ENCODE results near the gene MATN3.

Gene MATN3

DNA sequence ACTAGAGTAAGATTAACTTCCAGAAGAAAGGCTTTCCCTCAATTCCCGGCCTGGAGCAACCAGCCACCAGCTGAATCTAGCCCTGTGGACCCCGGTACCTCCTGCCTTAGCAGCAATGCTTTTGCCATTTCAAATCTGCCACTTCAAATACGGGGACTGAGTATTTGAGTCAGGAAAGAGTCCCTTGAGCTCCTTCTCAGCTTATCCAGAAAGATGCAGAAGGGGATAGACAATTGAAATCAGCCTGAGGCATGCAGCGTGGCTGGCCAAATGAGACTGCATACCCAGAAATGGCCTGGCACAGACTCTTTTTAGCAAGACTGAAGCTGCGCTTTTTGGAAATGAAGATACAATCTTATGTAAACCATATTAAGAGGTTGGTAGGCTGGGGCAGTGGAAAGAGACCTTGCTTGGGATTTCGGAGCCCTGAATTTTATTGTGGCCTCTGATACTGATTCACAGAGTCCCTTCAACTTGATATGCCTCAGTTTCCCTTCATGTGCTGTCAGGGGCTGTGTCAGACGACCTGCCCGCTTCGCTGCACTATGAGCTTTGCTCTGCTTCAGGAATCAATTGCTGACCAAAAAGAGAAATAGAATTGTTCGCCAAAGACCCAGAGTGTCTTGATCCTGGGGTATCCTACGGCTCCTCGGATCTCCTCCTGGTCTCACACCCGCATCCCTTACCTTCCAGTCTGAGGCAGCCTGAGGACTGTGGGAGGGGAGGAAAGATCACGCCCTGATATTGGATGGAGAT is 1.0 kb downstream of the MATN3 start:
- no peak for TF ChIP-seq ESRRG (CRISPR knock-in tag; IDR thresholded peaks at IDR 0.05)
- TF ChIP-seq ZFP30 (CRISPR knock-in tag; IDR thresholded peaks at IDR 0.05): no peak
- no peak for TF ChIP-seq ZFP3 (CRISPR knock-in tag; IDR thresholded peaks at IDR 0.05)
- no peak for TF ChIP-seq SNAI2 (CRISPR knock-in tag; IDR thresholded peaks at IDR 0.05)
- no peak for TF ChIP-seq OSR1 (CRISPR knock-in tag; IDR thresholded peaks at IDR 0.05)
- TF ChIP-seq, protein P1, sequence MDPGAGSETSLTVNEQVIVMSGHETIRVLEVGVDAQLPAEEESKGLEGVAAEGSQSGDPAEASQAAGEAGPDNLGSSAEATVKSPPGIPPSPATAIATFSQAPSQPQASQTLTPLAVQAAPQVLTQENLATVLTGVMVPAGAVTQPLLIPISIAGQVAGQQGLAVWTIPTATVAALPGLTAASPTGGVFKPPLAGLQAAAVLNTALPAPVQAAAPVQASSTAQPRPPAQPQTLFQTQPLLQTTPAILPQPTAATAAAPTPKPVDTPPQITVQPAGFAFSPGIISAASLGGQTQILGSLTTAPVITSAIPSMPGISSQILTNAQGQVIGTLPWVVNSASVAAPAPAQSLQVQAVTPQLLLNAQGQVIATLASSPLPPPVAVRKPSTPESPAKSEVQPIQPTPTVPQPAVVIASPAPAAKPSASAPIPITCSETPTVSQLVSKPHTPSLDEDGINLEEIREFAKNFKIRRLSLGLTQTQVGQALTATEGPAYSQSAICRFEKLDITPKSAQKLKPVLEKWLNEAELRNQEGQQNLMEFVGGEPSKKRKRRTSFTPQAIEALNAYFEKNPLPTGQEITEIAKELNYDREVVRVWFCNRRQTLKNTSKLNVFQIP (CRISPR knock-in tag; IDR thresholded peaks at IDR 0.05; ENCODE audit: borderline replicate concordance, low read depth): no peak
- no peak for TF ChIP-seq ZNF8 (CRISPR knock-in tag; IDR thresholded peaks at IDR 0.05)
- TF ChIP-seq ISL1 (CRISPR knock-in tag; IDR thresholded peaks at IDR 0.05): no peak
- TF ChIP-seq BACH2 (CRISPR knock-in tag; IDR thresholded peaks at IDR 0.05; ENCODE audit: borderline replicate concordance): no peak
- TF ChIP-seq, protein P2, sequence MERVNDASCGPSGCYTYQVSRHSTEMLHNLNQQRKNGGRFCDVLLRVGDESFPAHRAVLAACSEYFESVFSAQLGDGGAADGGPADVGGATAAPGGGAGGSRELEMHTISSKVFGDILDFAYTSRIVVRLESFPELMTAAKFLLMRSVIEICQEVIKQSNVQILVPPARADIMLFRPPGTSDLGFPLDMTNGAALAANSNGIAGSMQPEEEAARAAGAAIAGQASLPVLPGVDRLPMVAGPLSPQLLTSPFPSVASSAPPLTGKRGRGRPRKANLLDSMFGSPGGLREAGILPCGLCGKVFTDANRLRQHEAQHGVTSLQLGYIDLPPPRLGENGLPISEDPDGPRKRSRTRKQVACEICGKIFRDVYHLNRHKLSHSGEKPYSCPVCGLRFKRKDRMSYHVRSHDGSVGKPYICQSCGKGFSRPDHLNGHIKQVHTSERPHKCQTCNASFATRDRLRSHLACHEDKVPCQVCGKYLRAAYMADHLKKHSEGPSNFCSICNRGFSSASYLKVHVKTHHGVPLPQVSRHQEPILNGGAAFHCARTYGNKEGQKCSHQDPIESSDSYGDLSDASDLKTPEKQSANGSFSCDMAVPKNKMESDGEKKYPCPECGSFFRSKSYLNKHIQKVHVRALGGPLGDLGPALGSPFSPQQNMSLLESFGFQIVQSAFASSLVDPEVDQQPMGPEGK (CRISPR knock-in tag; IDR thresholded peaks at IDR 0.05; ENCODE audit: borderline replicate concordance): no peak
- TF ChIP-seq, protein P3, sequence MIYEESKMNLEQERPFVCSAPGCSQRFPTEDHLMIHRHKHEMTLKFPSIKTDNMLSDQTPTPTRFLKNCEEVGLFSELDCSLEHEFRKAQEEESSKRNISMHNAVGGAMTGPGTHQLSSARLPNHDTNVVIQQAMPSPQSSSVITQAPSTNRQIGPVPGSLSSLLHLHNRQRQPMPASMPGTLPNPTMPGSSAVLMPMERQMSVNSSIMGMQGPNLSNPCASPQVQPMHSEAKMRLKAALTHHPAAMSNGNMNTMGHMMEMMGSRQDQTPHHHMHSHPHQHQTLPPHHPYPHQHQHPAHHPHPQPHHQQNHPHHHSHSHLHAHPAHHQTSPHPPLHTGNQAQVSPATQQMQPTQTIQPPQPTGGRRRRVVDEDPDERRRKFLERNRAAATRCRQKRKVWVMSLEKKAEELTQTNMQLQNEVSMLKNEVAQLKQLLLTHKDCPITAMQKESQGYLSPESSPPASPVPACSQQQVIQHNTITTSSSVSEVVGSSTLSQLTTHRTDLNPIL (CRISPR knock-in tag; IDR thresholded peaks at IDR 0.05; ENCODE audit: low read depth): no peak
- no peak for TF ChIP-seq PPARA (CRISPR knock-in tag; IDR thresholded peaks at IDR 0.05; ENCODE audit: borderline replicate concordance)
- no peak for TF ChIP-seq GLIS3 (CRISPR knock-in tag; IDR thresholded peaks at IDR 0.05)
- TF ChIP-seq, protein P4, sequence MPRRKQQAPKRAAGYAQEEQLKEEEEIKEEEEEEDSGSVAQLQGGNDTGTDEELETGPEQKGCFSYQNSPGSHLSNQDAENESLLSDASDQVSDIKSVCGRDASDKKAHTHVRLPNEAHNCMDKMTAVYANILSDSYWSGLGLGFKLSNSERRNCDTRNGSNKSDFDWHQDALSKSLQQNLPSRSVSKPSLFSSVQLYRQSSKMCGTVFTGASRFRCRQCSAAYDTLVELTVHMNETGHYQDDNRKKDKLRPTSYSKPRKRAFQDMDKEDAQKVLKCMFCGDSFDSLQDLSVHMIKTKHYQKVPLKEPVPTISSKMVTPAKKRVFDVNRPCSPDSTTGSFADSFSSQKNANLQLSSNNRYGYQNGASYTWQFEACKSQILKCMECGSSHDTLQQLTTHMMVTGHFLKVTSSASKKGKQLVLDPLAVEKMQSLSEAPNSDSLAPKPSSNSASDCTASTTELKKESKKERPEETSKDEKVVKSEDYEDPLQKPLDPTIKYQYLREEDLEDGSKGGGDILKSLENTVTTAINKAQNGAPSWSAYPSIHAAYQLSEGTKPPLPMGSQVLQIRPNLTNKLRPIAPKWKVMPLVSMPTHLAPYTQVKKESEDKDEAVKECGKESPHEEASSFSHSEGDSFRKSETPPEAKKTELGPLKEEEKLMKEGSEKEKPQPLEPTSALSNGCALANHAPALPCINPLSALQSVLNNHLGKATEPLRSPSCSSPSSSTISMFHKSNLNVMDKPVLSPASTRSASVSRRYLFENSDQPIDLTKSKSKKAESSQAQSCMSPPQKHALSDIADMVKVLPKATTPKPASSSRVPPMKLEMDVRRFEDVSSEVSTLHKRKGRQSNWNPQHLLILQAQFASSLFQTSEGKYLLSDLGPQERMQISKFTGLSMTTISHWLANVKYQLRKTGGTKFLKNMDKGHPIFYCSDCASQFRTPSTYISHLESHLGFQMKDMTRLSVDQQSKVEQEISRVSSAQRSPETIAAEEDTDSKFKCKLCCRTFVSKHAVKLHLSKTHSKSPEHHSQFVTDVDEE (CRISPR knock-in tag; IDR thresholded peaks at IDR 0.05): no peak
- no peak for TF ChIP-seq RARB (CRISPR knock-in tag; IDR thresholded peaks at IDR 0.05)
- TF ChIP-seq, protein P5, sequence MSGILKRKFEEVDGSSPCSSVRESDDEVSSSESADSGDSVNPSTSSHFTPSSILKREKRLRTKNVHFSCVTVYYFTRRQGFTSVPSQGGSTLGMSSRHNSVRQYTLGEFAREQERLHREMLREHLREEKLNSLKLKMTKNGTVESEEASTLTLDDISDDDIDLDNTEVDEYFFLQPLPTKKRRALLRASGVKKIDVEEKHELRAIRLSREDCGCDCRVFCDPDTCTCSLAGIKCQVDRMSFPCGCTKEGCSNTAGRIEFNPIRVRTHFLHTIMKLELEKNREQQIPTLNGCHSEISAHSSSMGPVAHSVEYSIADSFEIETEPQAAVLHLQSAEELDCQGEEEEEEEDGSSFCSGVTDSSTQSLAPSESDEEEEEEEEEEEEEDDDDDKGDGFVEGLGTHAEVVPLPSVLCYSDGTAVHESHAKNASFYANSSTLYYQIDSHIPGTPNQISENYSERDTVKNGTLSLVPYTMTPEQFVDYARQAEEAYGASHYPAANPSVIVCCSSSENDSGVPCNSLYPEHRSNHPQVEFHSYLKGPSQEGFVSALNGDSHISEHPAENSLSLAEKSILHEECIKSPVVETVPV (CRISPR knock-in tag; IDR thresholded peaks at IDR 0.05): no peak
- no peak for TF ChIP-seq ZC3H10 (CRISPR knock-in tag; IDR thresholded peaks at IDR 0.05)
- no peak for TF ChIP-seq ARNTL (CRISPR knock-in tag; IDR thresholded peaks at IDR 0.05; ENCODE audit: borderline replicate concordance, low read depth)
- TF ChIP-seq ZNF70 (CRISPR knock-in tag; IDR thresholded peaks at IDR 0.05): no peak
- no peak for TF ChIP-seq TOX (CRISPR knock-in tag; IDR thresholded peaks at IDR 0.05; ENCODE audit: borderline replicate concordance)
- ATAC-seq: no peak

DNA sequence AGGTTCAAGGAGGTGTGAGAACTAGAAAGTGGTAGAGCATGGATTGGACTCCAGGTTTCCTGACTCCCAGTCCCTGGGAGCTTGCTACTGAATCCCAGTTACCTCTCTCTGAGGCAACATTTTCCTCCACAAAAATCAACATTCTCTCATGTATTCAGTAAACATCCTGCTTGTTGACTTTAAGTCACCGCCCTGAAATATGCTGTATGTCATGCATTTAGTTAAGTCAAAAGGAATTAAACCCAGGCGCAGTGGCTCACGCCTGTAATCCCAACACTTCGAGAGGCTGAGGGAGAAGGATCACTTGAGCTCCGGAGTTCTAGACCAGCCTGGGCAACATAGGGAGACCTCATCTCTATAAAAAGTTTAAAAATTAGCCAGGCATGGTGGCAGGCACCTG is 3.8 kb downstream of the MATN3 start:
- TF ChIP-seq, protein P3 (CRISPR knock-in tag; IDR thresholded peaks at IDR 0.05; ENCODE audit: low read depth): no peak
- TF ChIP-seq TOX (CRISPR knock-in tag; IDR thresholded peaks at IDR 0.05; ENCODE audit: borderline replicate concordance): no peak
- TF ChIP-seq, protein P1 (CRISPR knock-in tag; IDR thresholded peaks at IDR 0.05; ENCODE audit: borderline replicate concordance, low read depth): no peak
- TF ChIP-seq PPARA (CRISPR knock-in tag; IDR thresholded peaks at IDR 0.05; ENCODE audit: borderline replicate concordance): no peak
- TF ChIP-seq, protein P4 (CRISPR knock-in tag; IDR thresholded peaks at IDR 0.05): no peak
- TF ChIP-seq ZNF70 (CRISPR knock-in tag; IDR thresholded peaks at IDR 0.05): no peak
- no peak for TF ChIP-seq ARNTL (CRISPR knock-in tag; IDR thresholded peaks at IDR 0.05; ENCODE audit: borderline replicate concordance, low read depth)
- TF ChIP-seq ZFP30 (CRISPR knock-in tag; IDR thresholded peaks at IDR 0.05): no peak
- no peak for TF ChIP-seq ESRRG (CRISPR knock-in tag; IDR thresholded peaks at IDR 0.05)
- no peak for ATAC-seq

All from SK-N-SH treated with all-trans-retinoic acid at 6 μM for 48 hours (cell line).